Endothelial cell of umbilical vein (primary cell): ENCODE measurements around the gene HYDIN.

Experiments
- CTCF ChIP-seq, 2 donors: IDR thresholded peaks; 1 replicate in 1 of 2; 2 replicates in 1 of 2; pipeline ENCODE4 v1.5.1; 2011; ENCODE audit warnings: low read length in 2 of 2, mild to moderate bottlenecking in 2 of 2, moderate library complexity in 2 of 2, control low read depth in 1 of 2, inconsistent platforms in 1 of 2, low read depth in 1 of 2; ENCODE audit not compliant: insufficient read depth in 1 of 2; ENCODE audit errors: extremely low read depth in 1 of 2
- EZH2 ChIP-seq: IDR thresholded peaks from 2 replicates; pipeline ENCODE4 v1.6.1; 2012; ENCODE audit warnings: borderline replicate concordance, low read depth, mild to moderate bottlenecking, moderate library complexity, low read length, inconsistent platforms; ENCODE audit not compliant: severe bottlenecking
- GATA2 ChIP-seq: IDR thresholded peaks from 2 replicates; pipeline ENCODE4 v1.7.0; 2011; ENCODE audit warnings: low read depth, mild to moderate bottlenecking, moderate library complexity, mixed read lengths, low read length; ENCODE audit not compliant: insufficient read length, insufficient read depth
- MAX ChIP-seq: IDR thresholded peaks from 2 replicates; pipeline ENCODE4 v1.6.1; 2011; ENCODE audit not compliant: insufficient read depth, insufficient read length
- POLR2A ChIP-seq: IDR thresholded peaks from 2 replicates; pipeline ENCODE4 v1.6.1; 2012; ENCODE audit warnings: low read depth, mild to moderate bottlenecking, control low read depth, low read length

GRCh38 chr16:70778901-70779309 is 451.6 kb downstream of the HYDIN start:
- TF ChIP-seq GATA2 (no peak), MAX (no peak), CTCF (IDR thresholded peaks at IDR 0.05; ENCODE audit: extremely low read depth in 1 of 2, insufficient read depth in 1 of 2, low read depth in 1 of 2, low read length in 2 of 2) (no peak), POLR2A (no peak), EZH2 (no peak)
